Esophagus muscularis mucosa (tissue), 4 donors: ENCODE data around the gene TDRD5. TPM values are rescaled to one million over a fixed set of nuclear protein-coding genes. Genes with fewer than 3 reads are reported as not detected.

ENCODE experiments used
- DNase-seq: peaks from one replicate; pipeline ENCODE4 v3.0.0-alpha.2; 2017; ENCODE audit errors: extremely low spot score
- H3K27ac ChIP-seq, 4 donors: fragments of 200-600 bp; sonication (generic); replicated peaks in 1 of 4; 1 replicate in 3 of 4; 2 replicates in 1 of 4; pipeline ENCODE4 v1.5.1; 2016 to 2019; ENCODE audit warnings: mild to moderate bottlenecking in 1 of 4
- H3K27me3 ChIP-seq, 4 donors: fragments of 200-600 bp; sonication (generic); one replicate each; pipeline versions ENCODE4 v1.5.1 to v1.6.0; 2016 to 2019
- H3K36me3 ChIP-seq, 4 donors: fragments of 200-600 bp; sonication (generic); one replicate each; pipeline ENCODE4 v1.5.1; 2016 to 2019
- H3K4me1 ChIP-seq, 4 donors: fragments of 200-600 bp; sonication (generic); one replicate each; pipeline ENCODE4 v1.5.1; 2016 to 2019
- H3K4me3 ChIP-seq, 4 donors: fragments of 200-600 bp; sonication (generic); 1 replicate in 2 of 4; 2 replicates in 2 of 4; pipeline ENCODE4 v1.5.1; 2016 to 2019; ENCODE audit warnings: mild to moderate bottlenecking in 4 of 4, moderate library complexity in 1 of 4
- H3K9me3 ChIP-seq, 4 donors: fragments of 200-600 bp; sonication (generic); 1 replicate in 3 of 4; 2 replicates in 1 of 4; pipeline ENCODE4 v1.5.1; 2016 to 2019
- CTCF ChIP-seq, 3 experiments: fragments of 200-600 bp in 2 of 3; fragments of 450-650 bp in 1 of 3; sonication (generic) in 2 of 3; IDR thresholded peaks; one replicate each; pipeline ENCODE4 v1.5.1; 2017 to 2019; ENCODE audit warnings: antibody characterized with exemption in 3 of 3, mild to moderate bottlenecking in 2 of 3, moderate library complexity in 1 of 3
- EP300 ChIP-seq: sonication (generic); formaldehyde crosslinking; IDR thresholded peaks from one replicate; pipeline ENCODE4 v1.6.1; 2017; ENCODE audit warnings: antibody characterized with exemption
- POLR2A ChIP-seq: fragments of 450-650 bp; IDR thresholded peaks from one replicate; pipeline ENCODE4 v1.6.1; 2017; ENCODE audit warnings: antibody characterized with exemption, moderate library complexity, mild to moderate bottlenecking, low read depth
- POLR2AphosphoS5 ChIP-seq, 2 donors: sonication (generic); formaldehyde crosslinking; IDR thresholded peaks; one replicate each; pipeline ENCODE4 v1.6.1; 2017; ENCODE audit warnings: antibody characterized with exemption in 2 of 2
- whole genome bisulfite sequencing: methylation state at CpG from one replicate; pipeline ENCODE4 v1.1.5; 2018; 5-methylcytosine and 5-hydroxymethylcytosine counted together
- intact Hi-C: fragments of 100-400 bp; cut with DNase I; formaldehyde crosslinking; loops from one replicate; pipeline ENCODE4 v1.15.1; 2023
- total RNA-seq, 4 donors: library from RNA; depleted of rRNA; stranded (reverse); fragments of >200 nt; gene quantifications; one replicate each; pipeline versions ENCODE4 v1.1.0 to v1.2.1, GENCODE V29; 2016

The TDRD5 gene
- total RNA-seq, 4 donors from 2014 or later: 0.06 to 0.17 TPM; not detected in 2

DNA sequence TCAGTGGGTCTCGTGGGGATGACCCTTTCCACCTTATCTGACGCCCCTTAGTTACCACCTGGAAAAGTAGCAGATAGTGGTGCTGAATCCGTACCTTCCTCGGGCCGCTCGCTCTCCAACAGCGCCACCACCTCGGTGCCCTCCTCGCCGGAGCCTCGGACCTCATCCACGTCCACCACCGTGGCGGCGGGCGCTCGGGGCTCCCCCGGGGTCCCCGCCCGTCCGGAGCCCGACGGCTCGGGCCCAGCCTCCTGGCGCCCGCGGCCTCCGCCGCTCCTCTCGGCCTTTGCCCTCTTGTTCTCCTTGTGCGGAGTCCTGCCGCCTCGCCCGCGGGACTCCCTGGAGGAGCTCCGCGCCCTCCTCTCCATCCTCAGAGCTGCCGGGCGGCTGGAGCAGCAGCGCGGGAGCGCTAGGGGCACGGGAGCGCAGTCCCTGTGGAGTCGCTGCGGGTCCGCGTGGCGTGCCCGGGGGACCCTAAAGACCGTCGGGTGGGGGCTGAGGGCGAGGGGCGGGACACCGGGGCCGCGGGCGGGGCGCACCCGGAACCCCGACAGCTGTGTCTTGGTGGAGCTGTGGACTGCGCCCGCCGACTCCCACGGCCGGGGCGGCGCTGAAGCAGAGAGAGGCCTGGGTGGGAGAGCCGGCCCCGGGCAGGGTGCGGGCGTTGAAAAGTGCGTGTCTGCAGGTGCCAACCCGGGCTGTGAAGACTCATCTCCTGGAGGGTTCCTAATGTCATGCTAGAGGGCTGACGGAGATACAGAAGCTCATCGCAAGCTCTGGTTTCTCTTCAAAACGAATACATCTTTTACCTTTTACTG, 15.9 kb upstream of the TDRD5 start, which contains the start of gene NPHS2:
Gene NPHS2 (minus strand): TSS at position 452 of the 818 bp plus-strand sequence. CDS start 84 bp downstream, at position 368.
- Histone ChIP-seq H3K27ac (no peak within 1 kb of the TSS), H3K4me3 (peak within 1 kb of the TSS in 2 of 4 donors; percentile 4 to 20), H3K4me1 (peaks cover 3 to 10% (median 8%) of the 10 kb centered on the region in 4 donors), H3K27me3 (peaks cover 0 to 68% (median 23%) of the 10 kb centered on the region in 4 donors), H3K9me3 (no peaks in the 10 kb centered on the region), H3K36me3 (no peaks in the 10 kb centered on the region)
- 37% methylated on average over 7 of the region's 77 CpGs for WGBS
- no peak for TF ChIP-seq POLR2A
- TF ChIP-seq EP300: no peak
- TF ChIP-seq POLR2AphosphoS5 (IDR thresholded peaks at IDR 0.05): no peak
- TF ChIP-seq CTCF (IDR thresholded peaks at IDR 0.05): no peak
- DNase-seq: no peak
- intact Hi-C loops: no loop called here

GRCh38 chr1:179576509-179576908, 15.1 kb upstream of the TDRD5 start:
- Histone ChIP-seq H3K4me1 (peaks cover 3 to 10% (median 8%) of the 10 kb centered on the region in 4 donors), H3K36me3 (no peaks in the 10 kb centered on the region), H3K9me3 (no peaks in the 10 kb centered on the region), H3K27ac (no peak overlapping the region), H3K4me3 (no peak overlapping the region), H3K27me3 (peaks cover 0 to 68% (median 23%) of the 10 kb centered on the region in 4 donors)
- WGBS: 48% methylated on average over 5 of the region's 5 CpGs
- TF ChIP-seq EP300 (no peak), POLR2AphosphoS5 (IDR thresholded peaks at IDR 0.05) (no peak), POLR2A (no peak), CTCF (IDR thresholded peaks at IDR 0.05) (no peak)
- intact Hi-C loops: no loop called here
- DNase-seq: no peak

DNA sequence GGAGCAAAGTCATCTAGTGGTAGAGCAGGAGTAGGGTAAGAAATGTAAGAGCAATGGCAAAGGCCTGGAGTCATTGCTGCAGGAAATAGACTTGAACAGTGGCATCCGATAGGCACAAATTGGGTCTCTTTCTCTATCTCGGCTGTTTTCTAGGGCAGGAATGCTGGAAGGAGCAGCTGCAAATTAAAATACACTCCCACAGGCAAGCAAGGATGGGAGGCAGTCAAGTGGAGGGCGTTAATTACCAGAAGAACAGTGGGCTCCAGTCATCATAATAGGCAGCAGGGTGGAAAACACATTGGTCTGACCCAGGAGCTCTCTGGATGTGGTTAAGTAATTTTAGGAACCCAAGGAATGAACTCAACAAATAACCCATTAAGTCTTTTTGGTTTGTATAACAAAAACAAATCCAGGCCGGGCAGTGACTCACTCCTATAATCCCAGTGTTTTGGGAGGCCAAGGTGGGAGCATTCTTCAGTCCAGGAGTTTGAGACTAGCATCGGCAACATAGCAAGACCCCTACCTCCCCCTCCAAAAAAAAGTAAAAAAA, 7.8 kb upstream of the TDRD5 start:
- Histone ChIP-seq H3K4me3 (no peak overlapping the region), H3K27me3 (peaks cover 0 to 21% (median 0%) of the 10 kb centered on the region in 4 donors), H3K4me1 (peaks cover 3 to 15% (median 13%) of the 10 kb centered on the region in 4 donors), H3K27ac (no peak overlapping the region), H3K9me3 (no peaks in the 10 kb centered on the region), H3K36me3 (no peaks in the 10 kb centered on the region)
- no peak for DNase-seq
- intact Hi-C loops: no loop called here
- 88% methylated on average over 5 of the region's 5 CpGs for WGBS
- TF ChIP-seq CTCF (IDR thresholded peaks at IDR 0.05) (no peak), EP300 (no peak), POLR2AphosphoS5 (IDR thresholded peaks at IDR 0.05) (no peak), POLR2A (no peak)

DNA sequence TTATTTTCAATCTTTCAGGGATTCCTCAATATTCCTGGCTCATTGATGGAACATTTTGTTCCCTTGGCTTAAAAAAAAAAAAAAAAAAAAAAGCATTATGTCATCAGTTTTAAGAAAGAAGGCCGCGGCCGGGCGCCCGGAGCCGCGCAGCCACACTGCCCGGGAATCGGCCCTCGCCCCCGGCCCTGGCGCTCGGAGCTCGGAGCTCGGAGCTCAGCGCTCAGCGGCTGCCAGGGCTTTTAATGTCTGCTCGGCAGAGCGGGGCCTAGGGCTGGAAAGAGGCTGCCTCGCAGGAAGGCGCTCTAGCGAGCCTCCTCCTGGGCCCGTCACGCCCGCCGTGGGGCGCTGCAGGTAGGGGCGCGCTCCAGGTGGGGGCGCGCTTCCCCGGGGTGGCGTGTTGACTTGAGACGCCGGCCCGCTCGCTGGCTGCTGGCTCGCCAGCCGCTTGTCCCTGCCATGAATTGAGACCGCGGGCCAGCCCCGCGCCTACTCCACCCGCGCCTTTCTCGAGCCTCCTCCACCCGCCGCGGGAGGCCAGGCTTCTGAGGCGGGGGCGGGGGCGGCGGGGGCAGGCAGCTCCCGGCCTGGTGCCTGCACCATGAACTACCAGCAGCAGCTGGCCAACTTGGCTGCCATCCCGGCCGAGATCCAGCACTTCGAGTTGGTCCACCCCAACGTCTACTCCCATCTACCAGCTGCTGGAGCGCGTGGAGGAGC, 5.4 kb upstream of the TDRD5 start:
- Histone ChIP-seq H3K27me3 (peaks cover 0 to 20% (median 2%) of the 10 kb centered on the region in 4 donors), H3K27ac (peak overlapping the region; percentile 66 to 83 (median 72)), H3K4me1 (peaks cover 3 to 15% (median 14%) of the 10 kb centered on the region in 4 donors), H3K36me3 (no peaks in the 10 kb centered on the region), H3K4me3 (peak overlapping the region; percentile 49 to 62 (median 52)), H3K9me3 (no peaks in the 10 kb centered on the region)
- DNase-seq: no peak
- peak in 1 of 2 donors; percentile 5 for TF ChIP-seq POLR2AphosphoS5 (IDR thresholded peaks at IDR 0.05)
- TF ChIP-seq EP300: no peak
- no peak for TF ChIP-seq POLR2A
- peak; percentile 45 to 60 (median 51) for TF ChIP-seq CTCF (IDR thresholded peaks at IDR 0.05)
- WGBS: 1% methylated on average over 23 of the region's 60 CpGs
- intact Hi-C loops: no loop called here
